Mesothelial cell of epicardium (in vitro differentiated cells): ENCODE results near the gene TMEM163. TPM values are rescaled to one million over a fixed set of nuclear protein-coding genes. Genes with fewer than 3 reads are reported as not detected.
"Not testable (repeated sequence)": the region's sequence is repeated elsewhere in the genome, so short reads cannot be mapped to it uniquely, and the experiment has no call there.

Experiments used
- DNase-seq, 2 experiments: peaks; one replicate each; pipeline ENCODE4 v3.0.0; 2021; ENCODE audit warnings: low spot score in 2 of 2; ENCODE audit not compliant: unreplicated experiment in 2 of 2
- H3K27ac Mint-ChIP-seq: 2 replicates; pipeline ENCODE4 v1.8.0; 2021; ENCODE audit warnings: mixed read lengths
- H3K27me3 Mint-ChIP-seq: 2 replicates; pipeline ENCODE4 v1.8.0; 2021; ENCODE audit warnings: low read depth, mixed read lengths
- H3K36me3 Mint-ChIP-seq: 2 replicates; pipeline ENCODE4 v1.8.0; 2021; ENCODE audit warnings: mixed read lengths
- H3K4me1 Mint-ChIP-seq: 2 replicates; pipeline ENCODE4 v1.8.0; 2021; ENCODE audit warnings: mixed read lengths
- H3K4me3 Mint-ChIP-seq: 2 replicates; pipeline ENCODE4 v1.8.0; 2021; ENCODE audit warnings: mild to moderate bottlenecking, moderate library complexity, mixed read lengths
- H3K9me3 Mint-ChIP-seq: 2 replicates; pipeline ENCODE4 v1.8.0; 2021; ENCODE audit warnings: mixed read lengths
- CTCF ChIP-seq: fragments of 200-600 bp; sonication (generic); IDR thresholded peaks from one replicate; pipeline ENCODE4 v1.5.0; 2021; ENCODE audit warnings: antibody characterized with exemption; ENCODE audit not compliant: unreplicated experiment
- total RNA-seq: library from RNA; stranded (reverse); gene quantifications from 3 replicates; pipeline ENCODE4 v1.2.1, GENCODE V29; 2021

TMEM163 gene
- total RNA-seq, 1 donor from 2014 or later: 0.47 TPM

GRCh38 chr2:134623796-134624195 is 95.0 kb downstream of the TMEM163 start:
- H3K27me3 Mint-ChIP-seq: peaks cover 3% of the 10 kb centered on the region
- no peak overlapping the region for H3K27ac Mint-ChIP-seq
- no peaks in the 10 kb centered on the region for H3K4me1 Mint-ChIP-seq
- no peaks in the 10 kb centered on the region for H3K36me3 Mint-ChIP-seq
- peaks cover 11% of the 10 kb centered on the region for H3K9me3 Mint-ChIP-seq
- DNase-seq: no peak
- TF ChIP-seq CTCF: no peak
- H3K4me3 Mint-ChIP-seq: no peak overlapping the region

GRCh38 chr2:134623046-134623445 is 95.8 kb downstream of the TMEM163 start:
- Mint-ChIP-seq H3K4me3 (no peak overlapping the region), H3K4me1 (no peaks in the 10 kb centered on the region), H3K9me3 (peaks cover 16% of the 10 kb centered on the region), H3K36me3 (no peaks in the 10 kb centered on the region), H3K27ac (no peak overlapping the region), H3K27me3 (peaks cover 3% of the 10 kb centered on the region)
- DNase-seq: no peak
- no peak for TF ChIP-seq CTCF

DNA sequence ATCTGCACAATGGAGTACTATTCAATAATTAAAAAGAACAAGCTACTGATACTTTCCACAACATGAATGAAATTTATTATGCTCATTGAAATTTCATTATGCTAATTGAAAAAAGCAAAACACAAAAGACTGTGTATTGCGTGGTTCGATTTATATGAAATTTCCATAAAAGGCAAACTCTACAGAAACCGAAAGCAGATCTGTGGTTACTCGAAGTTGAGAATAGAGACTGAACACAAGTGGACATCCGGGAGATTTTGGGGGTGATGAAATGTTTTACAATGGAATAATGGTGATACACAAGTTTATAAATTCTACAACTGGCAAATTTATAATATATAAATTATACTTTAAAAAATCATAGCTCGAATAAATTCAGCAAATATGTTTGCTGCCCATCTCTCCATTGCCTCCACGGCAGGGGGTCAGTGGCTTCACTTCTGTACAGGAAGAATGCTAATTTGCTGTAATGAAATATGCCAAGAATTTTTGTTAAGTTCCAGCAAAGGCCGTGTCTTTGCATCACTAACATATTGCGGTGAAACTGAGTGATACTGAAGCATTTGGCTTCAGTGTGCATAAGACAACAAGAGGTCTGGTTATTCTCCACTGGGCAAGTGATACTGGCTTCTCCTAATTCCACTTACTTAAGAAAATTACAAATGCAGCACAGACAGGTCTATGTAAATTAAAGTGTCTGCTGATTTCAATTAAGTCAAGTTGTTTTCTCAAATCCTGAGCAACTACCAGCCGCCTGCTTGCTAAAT is 96.7 kb downstream of the TMEM163 start:
- H3K9me3 Mint-ChIP-seq: peaks cover 16% of the 10 kb centered on the region
- no peak overlapping the region for H3K27ac Mint-ChIP-seq
- no peaks in the 10 kb centered on the region for H3K36me3 Mint-ChIP-seq
- DNase-seq: no peak
- peaks cover 3% of the 10 kb centered on the region for H3K27me3 Mint-ChIP-seq
- H3K4me3 Mint-ChIP-seq: no peak overlapping the region
- H3K4me1 Mint-ChIP-seq: no peaks in the 10 kb centered on the region
- TF ChIP-seq CTCF: no peak

- no peak for TF ChIP-seq CTCF
- peaks cover 22% of the 10 kb centered on the region for H3K9me3 Mint-ChIP-seq
- no peaks in the 10 kb centered on the region for H3K36me3 Mint-ChIP-seq
- DNase-seq: no peak
- H3K4me1 Mint-ChIP-seq: no peaks in the 10 kb centered on the region
- H3K27ac Mint-ChIP-seq: no peak overlapping the region
- H3K4me3 Mint-ChIP-seq: no peak overlapping the region
- no peaks in the 10 kb centered on the region for H3K27me3 Mint-ChIP-seq
Measured at GRCh38 chr2:134619250-134619649, 99.5 kb downstream of the TMEM163 start.

DNA sequence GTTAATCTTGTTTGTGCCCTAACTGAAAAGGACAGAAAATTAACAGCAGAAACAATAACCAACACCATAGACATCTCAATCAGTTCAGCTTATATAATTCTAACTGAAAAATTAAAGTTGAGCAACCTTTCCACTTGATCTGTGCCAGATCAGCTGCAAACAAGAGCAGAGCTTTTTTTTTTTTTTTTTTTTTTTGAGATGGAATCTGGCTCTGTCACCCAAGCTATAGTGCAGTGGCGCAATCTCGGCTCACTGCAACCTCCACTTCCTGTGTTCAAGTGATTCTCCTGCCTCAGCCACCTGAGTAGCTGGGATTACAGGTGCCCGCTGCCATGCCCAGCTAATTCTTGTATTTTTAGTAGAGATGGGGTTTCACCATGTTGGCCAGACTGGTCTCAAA is 103.3 kb downstream of the TMEM163 start:
- H3K4me1 Mint-ChIP-seq, H3K27ac Mint-ChIP-seq, DNase-seq, H3K27me3 Mint-ChIP-seq, H3K36me3 Mint-ChIP-seq, H3K4me3 Mint-ChIP-seq: not testable (repeated sequence)
- H3K9me3 Mint-ChIP-seq: peaks cover 49% of the 10 kb centered on the region

DNA sequence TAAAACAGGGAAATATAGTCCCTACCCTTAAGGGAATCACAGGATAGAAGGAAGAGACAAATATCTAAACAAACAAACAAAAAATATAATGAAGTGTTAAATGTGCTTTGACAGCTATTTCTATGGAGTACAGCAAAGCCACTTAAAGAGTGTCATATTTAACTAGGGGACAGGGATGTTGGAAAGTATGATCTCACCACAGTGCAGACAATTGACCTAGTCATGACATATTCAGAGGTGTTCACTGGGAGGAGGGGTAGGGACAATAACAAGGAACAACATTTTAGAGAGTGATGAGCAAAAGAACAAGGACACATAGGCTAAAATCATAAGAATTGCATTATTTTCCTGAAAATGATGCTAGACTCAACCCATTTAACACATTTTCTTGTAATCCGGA is 107.5 kb downstream of the TMEM163 start:
- H3K4me3 Mint-ChIP-seq: no peak overlapping the region
- H3K27me3 Mint-ChIP-seq: peaks cover 3% of the 10 kb centered on the region
- peaks cover 3% of the 10 kb centered on the region for H3K36me3 Mint-ChIP-seq
- DNase-seq: no peak
- peaks cover 36% of the 10 kb centered on the region for H3K9me3 Mint-ChIP-seq
- no peak overlapping the region for H3K27ac Mint-ChIP-seq
- H3K4me1 Mint-ChIP-seq: no peaks in the 10 kb centered on the region
- no peak for TF ChIP-seq CTCF
